Keratinocyte (primary cell): ENCODE results near the gene VPS26A.

ENCODE experiments used
- CTCF ChIP-seq, 3 experiments: IDR thresholded peaks in 1 of 3; conservative IDR thresholded peaks in 1 of 3; optimal IDR thresholded peaks in 1 of 3; 2 replicates in 2 of 3; 3 replicates in 1 of 3; pipeline versions ENCODE3 to v1.5.1; 2011; ENCODE audit warnings: low read length in 3 of 3, mild to moderate bottlenecking in 3 of 3, moderate library complexity in 2 of 3, control low read depth in 1 of 3, inconsistent platforms in 1 of 3; ENCODE audit not compliant: insufficient read depth in 2 of 3; ENCODE audit errors: extremely low read depth in 1 of 3
- EZH2 ChIP-seq: IDR thresholded peaks from one replicate; pipeline ENCODE4 v1.6.1; 2012; ENCODE audit warnings: inconsistent platforms, mild to moderate bottlenecking, low read length, moderate library complexity

GRCh38 chr10:69075431-69075830 is 48.5 kb upstream of the VPS26A start:
- TF ChIP-seq EZH2 (no peak), CTCF (optimal IDR thresholded peaks at IDR 0.05 in 1 of 3, IDR thresholded peaks at IDR 0.05 in 1 of 3, conservative IDR thresholded peaks at IDR 0.05 in 1 of 3; ENCODE audit: extremely low read depth in 1 of 3, insufficient read depth in 2 of 3, low read length in 3 of 3) (no peak)
